PC-9 (cell line): ENCODE results near the gene DR1. TPM values are rescaled to one million over a fixed set of nuclear protein-coding genes. Genes with fewer than 3 reads are reported as not detected.
A peak's percentile ranks its signal among the peaks of the same experiment; 100 is the strongest.
"Not testable (repeated sequence)": the region's sequence is repeated elsewhere in the genome, so short reads cannot be mapped to it uniquely, and the experiment has no call there.

Experiments used
- BruUV-seq: library from RNA; stranded (reverse); fragments of 400-500 nt; replicated peaks from 2 replicates; lab custom pipeline; 2021; lab: Mats Ljungman, UMichigan
- CTCF ChIA-PET: fragments of 300-600 bp; sonication (Branson Sonifier 250); formaldehyde crosslinking; loops from one replicate; lab custom pipeline; 2022; ENCODE audit warnings: antibody characterized with exemption; lab: Charles Lee
- POLR2A ChIA-PET: fragments of 300-600 bp; sonication (Branson Sonifier 250); formaldehyde crosslinking; loops from one replicate; lab custom pipeline; 2022; ENCODE audit warnings: antibody characterized with exemption; ENCODE audit not compliant: unreplicated experiment; lab: Charles Lee
- DNase-seq, 2 experiments: peaks; one replicate each; pipeline versions ENCODE4 v3.0.0 to v3.0.0-alpha.2; 2015 to 2022; ENCODE audit warnings: mixed read lengths in 1 of 2
- H2AFZ ChIP-seq: fragments of 200-600 bp; sonication (generic); 2 replicates; pipeline ENCODE4 v1.8.1; 2017; ENCODE audit warnings: antibody characterized with exemption
- H3F3A ChIP-seq: fragments of 200-600 bp; sonication (generic); 2 replicates; pipeline ENCODE4 v1.8.1; 2017; ENCODE audit warnings: antibody characterized with exemption, mild to moderate bottlenecking, low read depth; ENCODE audit not compliant: insufficient read depth
- H3K27ac ChIP-seq: fragments of 200-600 bp; sonication (generic); 2 replicates; pipeline ENCODE4 v1.6.1; 2016; ENCODE audit warnings: mixed run types
- H3K27me3 ChIP-seq: fragments of 200-600 bp; sonication (generic); 2 replicates; pipeline ENCODE4 v1.6.1; 2016; ENCODE audit warnings: low read depth, mixed run types; ENCODE audit not compliant: insufficient read depth
- H3K36me3 ChIP-seq: fragments of 200-600 bp; sonication (generic); 2 replicates; pipeline ENCODE4 v1.6.1; 2016; ENCODE audit warnings: low read depth, mixed run types
- H3K4me1 ChIP-seq: fragments of 200-600 bp; sonication (generic); replicated peaks from 2 replicates; pipeline ENCODE4 v1.6.1; 2016; ENCODE audit warnings: mixed run types; ENCODE audit not compliant: insufficient read depth
- H3K4me2 ChIP-seq: fragments of 200-600 bp; sonication (generic); 2 replicates; pipeline ENCODE4 v1.6.1; 2017; ENCODE audit warnings: mixed run types
- H3K4me3 ChIP-seq: fragments of 200-600 bp; sonication (generic); 2 replicates; pipeline ENCODE4 v1.6.1; 2016; ENCODE audit warnings: mixed run types
- H3K79me2 ChIP-seq: fragments of 200-600 bp; sonication (generic); 2 replicates; pipeline ENCODE4 v1.6.1; 2017; ENCODE audit warnings: low read depth, mixed run types
- H3K9me2 ChIP-seq: fragments of 200-600 bp; sonication (generic); 2 replicates; pipeline ENCODE4 v1.8.1; 2017; ENCODE audit warnings: mild to moderate bottlenecking; ENCODE audit not compliant: insufficient read depth
- H3K9me3 ChIP-seq: fragments of 200-600 bp; sonication (generic); 2 replicates; pipeline ENCODE4 v1.8.1; 2016; ENCODE audit warnings: low read depth; ENCODE audit not compliant: insufficient read depth
- H4K20me1 ChIP-seq: fragments of 200-600 bp; sonication (generic); 2 replicates; pipeline ENCODE4 v1.8.1; 2017; ENCODE audit not compliant: insufficient read depth
- EZH2 ChIP-seq: fragments of 200-600 bp; sonication (generic); IDR thresholded peaks from 2 replicates; pipeline ENCODE4 v1.8.0; 2017; ENCODE audit warnings: antibody characterized with exemption, low read depth
- intact Hi-C: fragments of 100-400 bp; cut with micrococcal nuclease; formaldehyde crosslinking; loops from one replicate; pipeline ENCODE4 v1.10.0; 2022; ENCODE audit not compliant: unreplicated experiment
- total RNA-seq: library from RNA; stranded (reverse); gene quantifications from 2 replicates; pipeline ENCODE4 v1.2.3, GENCODE V29; 2021
- TF ChIP-seq, protein P1 (sequence below): fragments of 200-600 bp; sonication (generic); conservative IDR thresholded peaks from 2 replicates; pipeline ENCODE4 v1.6.1; 2017; ENCODE audit warnings: mixed run types, antibody characterized with exemption, mild to moderate bottlenecking, moderate library complexity

Gene DR1
- total RNA-seq, 1 experiment from 2014 or later, result 37.8 TPM

GRCh38 chr1:93384656-93385055, 38.9 kb downstream of the DR1 start:
- Histone ChIP-seq H3K4me1 (no peaks in the 10 kb centered on the region), H3K27me3 (no peaks in the 10 kb centered on the region), H2AFZ (no peak overlapping the region), H3K79me2 (no peaks in the 10 kb centered on the region), H4K20me1 (no peaks in the 10 kb centered on the region), H3K27ac (no peak overlapping the region), H3F3A (no peaks in the 10 kb centered on the region), H3K9me2 (no peaks in the 10 kb centered on the region), H3K4me2 (no peak overlapping the region), H3K36me3 (no peaks in the 10 kb centered on the region), H3K9me3 (peaks cover 29% of the 10 kb centered on the region), H3K4me3 (no peak overlapping the region)
- BruUV-seq, result no TSS peak
- POLR2A ChIA-PET, result no interaction called here
- CTCF ChIA-PET, result no interaction called here
- no peak for TF ChIP-seq EZH2
- TF ChIP-seq, protein P1, sequence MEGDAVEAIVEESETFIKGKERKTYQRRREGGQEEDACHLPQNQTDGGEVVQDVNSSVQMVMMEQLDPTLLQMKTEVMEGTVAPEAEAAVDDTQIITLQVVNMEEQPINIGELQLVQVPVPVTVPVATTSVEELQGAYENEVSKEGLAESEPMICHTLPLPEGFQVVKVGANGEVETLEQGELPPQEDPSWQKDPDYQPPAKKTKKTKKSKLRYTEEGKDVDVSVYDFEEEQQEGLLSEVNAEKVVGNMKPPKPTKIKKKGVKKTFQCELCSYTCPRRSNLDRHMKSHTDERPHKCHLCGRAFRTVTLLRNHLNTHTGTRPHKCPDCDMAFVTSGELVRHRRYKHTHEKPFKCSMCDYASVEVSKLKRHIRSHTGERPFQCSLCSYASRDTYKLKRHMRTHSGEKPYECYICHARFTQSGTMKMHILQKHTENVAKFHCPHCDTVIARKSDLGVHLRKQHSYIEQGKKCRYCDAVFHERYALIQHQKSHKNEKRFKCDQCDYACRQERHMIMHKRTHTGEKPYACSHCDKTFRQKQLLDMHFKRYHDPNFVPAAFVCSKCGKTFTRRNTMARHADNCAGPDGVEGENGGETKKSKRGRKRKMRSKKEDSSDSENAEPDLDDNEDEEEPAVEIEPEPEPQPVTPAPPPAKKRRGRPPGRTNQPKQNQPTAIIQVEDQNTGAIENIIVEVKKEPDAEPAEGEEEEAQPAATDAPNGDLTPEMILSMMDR, result no peak
- DNase-seq, result peak in 1 of 2 experiments; percentile 28
- intact Hi-C loops, result no loop called here

- DNase-seq, H3K79me2 ChIP-seq, H3K4me2 ChIP-seq, H3K27me3 ChIP-seq, H3K4me1 ChIP-seq, intact Hi-C loops, BruUV-seq, H3F3A ChIP-seq, CTCF ChIA-PET, H4K20me1 ChIP-seq, H3K4me3 ChIP-seq, H3K27ac ChIP-seq, H3K36me3 ChIP-seq, POLR2A ChIA-PET, H2AFZ ChIP-seq, H3K9me2 ChIP-seq: not testable (repeated sequence)
- peaks cover 25% of the 10 kb centered on the region for H3K9me3 ChIP-seq
Observed at GRCh38 chr1:93386268-93386667, 40.6 kb downstream of the DR1 start.

DNA sequence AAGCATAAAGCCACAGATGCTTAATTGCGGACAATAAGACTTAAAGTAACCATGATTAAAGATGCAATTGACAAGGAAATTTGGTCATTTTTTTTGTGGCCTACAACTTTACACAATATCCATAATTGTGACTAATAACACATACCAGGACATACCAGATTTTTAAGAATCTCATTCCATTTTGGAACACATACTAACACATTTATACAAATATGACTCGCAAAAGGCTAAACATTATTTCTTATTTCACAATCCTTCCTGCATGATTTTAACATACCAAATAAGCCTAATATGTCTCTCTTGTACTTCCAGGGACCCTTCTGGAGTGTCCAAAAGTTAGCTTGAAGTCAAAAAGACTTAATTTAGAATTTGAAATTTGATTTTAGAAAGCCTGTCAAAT, 48.8 kb downstream of the DR1 start:
- H4K20me1 ChIP-seq, result no peaks in the 10 kb centered on the region
- H3K27me3 ChIP-seq, result no peaks in the 10 kb centered on the region
- intact Hi-C loops, result no loop called here
- POLR2A ChIA-PET, result no interaction called here
- no peak overlapping the region for H2AFZ ChIP-seq
- no peak overlapping the region for H3K4me2 ChIP-seq
- no peak overlapping the region for H3K27ac ChIP-seq
- no peaks in the 10 kb centered on the region for H3K79me2 ChIP-seq
- no peak overlapping the region for H3K4me3 ChIP-seq
- peaks cover 2% of the 10 kb centered on the region; the same call in 1 of the 2 replicates for H3F3A ChIP-seq
- H3K36me3 ChIP-seq, result no peaks in the 10 kb centered on the region
- DNase-seq, result peak in 1 of 2 experiments; percentile 29
- CTCF ChIA-PET, result interaction anchor here (0.6 kb wide), 1 partner anchor 1401 kb away, joined by 5 read pairs; no protein-coding TSS in a partner anchor
- BruUV-seq, result no TSS peak
- TF ChIP-seq, protein P1, result no peak
- TF ChIP-seq EZH2, result no peak
- peaks cover 2% of the 10 kb centered on the region; the same call in 1 of the 2 replicates for H3K4me1 ChIP-seq
- no peaks in the 10 kb centered on the region; the same call in 1 of the 2 replicates for H3K9me2 ChIP-seq
- no peaks in the 10 kb centered on the region; the same call in 1 of the 2 replicates for H3K9me3 ChIP-seq

GRCh38 chr1:93395195-93395594, 49.5 kb downstream of the DR1 start:
- Histone ChIP-seq H3K9me3 (no peaks in the 10 kb centered on the region; the same call in 1 of the 2 replicates), H3K4me2 (no peak overlapping the region), H3K36me3 (no peaks in the 10 kb centered on the region), H3K4me3 (no peak overlapping the region), H3K9me2 (no peaks in the 10 kb centered on the region; the same call in 1 of the 2 replicates), H3K27me3 (no peaks in the 10 kb centered on the region), H3K4me1 (peaks cover 9% of the 10 kb centered on the region), H3F3A (peaks cover 4% of the 10 kb centered on the region; the same call in 1 of the 2 replicates), H4K20me1 (no peaks in the 10 kb centered on the region), H3K79me2 (no peaks in the 10 kb centered on the region), H3K27ac (no peak overlapping the region), H2AFZ (no peak overlapping the region)
- no TSS peak for BruUV-seq
- intact Hi-C loops, result no loop called here
- CTCF ChIA-PET, result interaction anchor here (0.6 kb wide), 2 partner anchors 414 to 1402 kb away, joined by 3 to 5 read pairs; no protein-coding TSS in a partner anchor
- POLR2A ChIA-PET, result no interaction called here
- DNase-seq, result no peak
- no peak for TF ChIP-seq EZH2
- TF ChIP-seq, protein P1, result no peak
